HCT116 (cell line): ENCODE results near the gene CERS6. TPM values are rescaled to one million over a fixed set of nuclear protein-coding genes. Genes with fewer than 3 reads are reported as not detected.

Experiments
- ATAC-seq: fragments of 200-7000 bp; cut with Tn5 transposase; 2 replicates; pipeline ENCODE4 v1.9.1; 2020; ENCODE audit warnings: mild to moderate bottlenecking, moderate library complexity
- BruUV-seq: library from RNA; stranded (reverse); fragments of 400-500 nt; replicated peaks from 2 replicates; lab custom pipeline; 2021; lab: Mats Ljungman, UMichigan
- CTCF ChIA-PET: fragments of 300-600 bp; sonication (Branson Sonifier 250); formaldehyde crosslinking; loops from one replicate; lab custom pipeline; 2021; ENCODE audit warnings: antibody characterized with exemption; lab: Charles Lee
- POLR2A ChIA-PET: fragments of 300-600, 350-600 bp; sonication (Branson Sonifier 250); formaldehyde crosslinking; loops from one replicate; lab custom pipeline; 2021; ENCODE audit warnings: antibody characterized with exemption; lab: Charles Lee
- RAD21 ChIA-PET, 2 experiments: fragments of 300-600 bp; sonication (Branson Sonifier 250); formaldehyde crosslinking; loops; one replicate each; lab custom pipeline; 2023; ENCODE audit warnings: low total read pairs in 2 of 2; ENCODE audit not compliant: uncharacterized antibody in 2 of 2, unreplicated experiment in 2 of 2, low non-redundant PET in 1 of 2; lab: Charles Lee
- DNase-seq: peaks from one replicate; pipeline ENCODE4 v3.0.0-alpha.2; 2010; ENCODE audit warnings: low read depth, low spot score
- H2AFZ ChIP-seq: fragments of 200-600 bp; shearing (Covaris generic), sonication (generic); 2 replicates; pipeline ENCODE4 v1.6.1; 2017; ENCODE audit warnings: low read depth, mixed run types, mixed read lengths, antibody characterized with exemption, low read length; ENCODE audit not compliant: poor library complexity, severe bottlenecking
- H3K27ac ChIP-seq: 2 replicates; pipeline ENCODE4 v1.5.1; 2012; ENCODE audit warnings: low read depth, low read length
- H3K27me3 ChIP-seq: fragments of 200-600 bp; sonication (generic); 2 replicates; pipeline ENCODE4 v1.6.1; 2016; ENCODE audit warnings: mixed run types, low read length, mixed read lengths; ENCODE audit not compliant: insufficient read depth
- H3K36me3 ChIP-seq, 2 experiments: fragments of 200-500 bp in 1 of 2; fragments of 200-600 bp in 1 of 2; sonication (Bioruptor generic) in 1 of 2; sonication (generic) in 1 of 2; 2 replicates each; pipeline versions ENCODE4 v1.5.1 to v1.6.1; 2014 to 2016; ENCODE audit warnings: low read length in 2 of 2, inconsistent platforms in 1 of 2, mixed read lengths in 1 of 2, mixed run types in 1 of 2; ENCODE audit not compliant: insufficient read depth in 2 of 2, control insufficient read depth in 1 of 2
- H3K4me1 ChIP-seq, 2 experiments: fragments of 200-600 bp in 1 of 2; sonication (generic) in 1 of 2; 2 replicates each; pipeline versions ENCODE4 v1.5.1 to v1.6.1; 2012 to 2017; ENCODE audit warnings: low read length in 2 of 2, inconsistent platforms in 1 of 2, mild to moderate bottlenecking in 1 of 2, mixed read lengths in 1 of 2, mixed run types in 1 of 2, moderate library complexity in 1 of 2; ENCODE audit not compliant: insufficient read depth in 2 of 2, control insufficient read depth in 1 of 2
- H3K4me2 ChIP-seq: fragments of 200-600 bp; sonication (generic); 2 replicates; pipeline ENCODE4 v1.6.1; 2017; ENCODE audit warnings: mixed run types, low read length, mixed read lengths
- H3K4me3 ChIP-seq, 2 experiments: fragments of 200-600 bp in 1 of 2; sonication (generic) in 1 of 2; replicated peaks in 1 of 2; 2 replicates each; pipeline ENCODE4 v1.5.1; 2011 to 2016; ENCODE audit warnings: low read length in 2 of 2, control low read depth in 1 of 2, low read depth in 1 of 2, mild to moderate bottlenecking in 1 of 2, mixed read lengths in 1 of 2, mixed run types in 1 of 2
- H3K79me2 ChIP-seq: fragments of 200-600 bp; sonication (generic); 2 replicates; pipeline ENCODE4 v1.6.1; 2017; ENCODE audit warnings: mild to moderate bottlenecking, mixed run types, low read length, moderate library complexity, mixed read lengths; ENCODE audit not compliant: insufficient read depth
- H3K9ac ChIP-seq: fragments of 200-600 bp; sonication (generic); 2 replicates; pipeline ENCODE4 v1.6.1; 2016; ENCODE audit warnings: low read length, mixed read lengths
- H3K9me2 ChIP-seq: fragments of 200-600 bp; sonication (generic), shearing (Covaris generic); 2 replicates; pipeline ENCODE4 v1.6.1; 2017; ENCODE audit warnings: mixed run types, mild to moderate bottlenecking, moderate library complexity; ENCODE audit not compliant: insufficient read depth
- H3K9me3 ChIP-seq, 2 experiments: fragments of 200-500 bp in 1 of 2; fragments of 200-600 bp in 1 of 2; sonication (Bioruptor generic) in 1 of 2; sonication (generic) in 1 of 2; 2 replicates each; pipeline ENCODE4 v1.6.1; 2014 to 2017; ENCODE audit warnings: low read length in 2 of 2, mixed read lengths in 2 of 2, inconsistent platforms in 1 of 2, low read depth in 1 of 2, mild to moderate bottlenecking in 1 of 2, mixed run types in 1 of 2, moderate library complexity in 1 of 2; ENCODE audit not compliant: control insufficient read depth in 1 of 2, insufficient read depth in 1 of 2
- H4K20me1 ChIP-seq: fragments of 200-600 bp; sonication (generic), shearing (Covaris generic); 2 replicates; pipeline ENCODE4 v1.6.1; 2017; ENCODE audit warnings: mixed run types, mild to moderate bottlenecking, moderate library complexity; ENCODE audit not compliant: insufficient read depth
- CBX3 ChIP-seq: IDR thresholded peaks from 2 replicates; pipeline ENCODE4 v1.6.1; 2012; ENCODE audit warnings: low read depth
- EGR1 ChIP-seq: IDR thresholded peaks from 2 replicates; pipeline ENCODE4 v1.6.1; 2012; ENCODE audit warnings: low read depth
- JUND ChIP-seq: IDR thresholded peaks from 2 replicates; pipeline ENCODE4 v1.6.1; 2012
- RAD21 ChIP-seq: IDR thresholded peaks from 2 replicates; pipeline ENCODE4 v1.6.1; 2012; ENCODE audit warnings: low read depth, mild to moderate bottlenecking
- SIN3A ChIP-seq: IDR thresholded peaks from 2 replicates; pipeline ENCODE4 v1.6.1; 2012; ENCODE audit warnings: low read depth
- SP1 ChIP-seq: IDR thresholded peaks from 2 replicates; pipeline ENCODE4 v1.6.1; 2012; ENCODE audit warnings: low read depth
- SRF ChIP-seq: IDR thresholded peaks from 2 replicates; pipeline ENCODE4 v1.6.1; 2012; ENCODE audit warnings: low read depth
- ZFX ChIP-seq: fragments of 450-650 bp; IDR thresholded peaks from 2 replicates; pipeline ENCODE4 v1.6.1; 2017
- ZNF274 ChIP-seq: fragments of 200-500 bp; sonication (Bioruptor generic); IDR thresholded peaks from 2 replicates; pipeline ENCODE4 v1.6.1; 2014; ENCODE audit warnings: mild to moderate bottlenecking, low read depth, low read length, inconsistent platforms
- intact Hi-C: fragments of 100-400 bp; cut with micrococcal nuclease; formaldehyde crosslinking; loops from 2 replicates; pipeline ENCODE4 v1.10.0; 2022
- total RNA-seq: library from RNA; stranded (reverse); gene quantifications from one replicate; pipeline ENCODE4 v1.2.1, GENCODE V29; 2021; ENCODE audit not compliant: unreplicated experiment
- TF ChIP-seq, protein P1 (sequence below): IDR thresholded peaks from 2 replicates; pipeline ENCODE4 v1.6.1; 2012; ENCODE audit warnings: low read depth

The CERS6 gene
- total RNA-seq, 1 experiment from 2014 or later, result 37.0 TPM

DNA sequence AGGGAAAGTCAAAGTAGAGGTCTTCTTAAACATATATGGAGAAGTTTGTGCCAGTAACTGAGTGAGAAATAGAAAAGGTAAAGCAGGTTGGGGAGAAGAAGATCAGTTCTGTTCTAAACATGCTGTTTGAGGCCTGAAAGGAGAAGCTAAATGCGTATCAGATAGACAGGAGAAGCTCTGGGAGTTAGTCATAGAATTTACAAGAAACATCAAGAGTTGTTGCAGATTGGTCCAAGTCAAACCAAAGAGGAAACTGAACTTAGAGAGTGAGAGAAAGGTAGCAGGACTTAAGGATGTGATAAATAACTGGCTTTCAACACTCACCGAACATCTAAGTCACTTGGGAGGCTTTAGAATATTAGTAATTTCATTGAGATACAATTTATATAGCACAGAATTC, 29.2 kb upstream of the CERS6 start:
- H3K27ac ChIP-seq, result no peak overlapping the region
- H3K36me3 ChIP-seq, result no peaks in the 10 kb centered on the region
- no peaks in the 10 kb centered on the region for H3K9me3 ChIP-seq
- DNase-seq (no peak), ATAC-seq (no peak)
- H3K27me3 ChIP-seq, result no peaks in the 10 kb centered on the region
- no peak overlapping the region for H3K4me2 ChIP-seq
- no peak overlapping the region for H3K4me3 ChIP-seq
- H3K9ac ChIP-seq, result no peak overlapping the region
- H4K20me1 ChIP-seq, result no peaks in the 10 kb centered on the region
- ChIA-PET POLR2A (no interaction called here), CTCF (no interaction called here), RAD21 (no interaction called here)
- no peaks in the 10 kb centered on the region for H3K4me1 ChIP-seq
- H2AFZ ChIP-seq, result no peak overlapping the region
- no peaks in the 10 kb centered on the region for H3K79me2 ChIP-seq
- TF ChIP-seq CBX3 (no peak), ZFX (no peak), SRF (no peak), SIN3A (no peak), JUND (no peak)
- TF ChIP-seq, protein P1, sequence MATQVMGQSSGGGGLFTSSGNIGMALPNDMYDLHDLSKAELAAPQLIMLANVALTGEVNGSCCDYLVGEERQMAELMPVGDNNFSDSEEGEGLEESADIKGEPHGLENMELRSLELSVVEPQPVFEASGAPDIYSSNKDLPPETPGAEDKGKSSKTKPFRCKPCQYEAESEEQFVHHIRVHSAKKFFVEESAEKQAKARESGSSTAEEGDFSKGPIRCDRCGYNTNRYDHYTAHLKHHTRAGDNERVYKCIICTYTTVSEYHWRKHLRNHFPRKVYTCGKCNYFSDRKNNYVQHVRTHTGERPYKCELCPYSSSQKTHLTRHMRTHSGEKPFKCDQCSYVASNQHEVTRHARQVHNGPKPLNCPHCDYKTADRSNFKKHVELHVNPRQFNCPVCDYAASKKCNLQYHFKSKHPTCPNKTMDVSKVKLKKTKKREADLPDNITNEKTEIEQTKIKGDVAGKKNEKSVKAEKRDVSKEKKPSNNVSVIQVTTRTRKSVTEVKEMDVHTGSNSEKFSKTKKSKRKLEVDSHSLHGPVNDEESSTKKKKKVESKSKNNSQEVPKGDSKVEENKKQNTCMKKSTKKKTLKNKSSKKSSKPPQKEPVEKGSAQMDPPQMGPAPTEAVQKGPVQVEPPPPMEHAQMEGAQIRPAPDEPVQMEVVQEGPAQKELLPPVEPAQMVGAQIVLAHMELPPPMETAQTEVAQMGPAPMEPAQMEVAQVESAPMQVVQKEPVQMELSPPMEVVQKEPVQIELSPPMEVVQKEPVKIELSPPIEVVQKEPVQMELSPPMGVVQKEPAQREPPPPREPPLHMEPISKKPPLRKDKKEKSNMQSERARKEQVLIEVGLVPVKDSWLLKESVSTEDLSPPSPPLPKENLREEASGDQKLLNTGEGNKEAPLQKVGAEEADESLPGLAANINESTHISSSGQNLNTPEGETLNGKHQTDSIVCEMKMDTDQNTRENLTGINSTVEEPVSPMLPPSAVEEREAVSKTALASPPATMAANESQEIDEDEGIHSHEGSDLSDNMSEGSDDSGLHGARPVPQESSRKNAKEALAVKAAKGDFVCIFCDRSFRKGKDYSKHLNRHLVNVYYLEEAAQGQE, result no peak
- H3K9me2 ChIP-seq, result no peaks in the 10 kb centered on the region
- no TSS peak for BruUV-seq
- intact Hi-C loops, result no loop called here

DNA sequence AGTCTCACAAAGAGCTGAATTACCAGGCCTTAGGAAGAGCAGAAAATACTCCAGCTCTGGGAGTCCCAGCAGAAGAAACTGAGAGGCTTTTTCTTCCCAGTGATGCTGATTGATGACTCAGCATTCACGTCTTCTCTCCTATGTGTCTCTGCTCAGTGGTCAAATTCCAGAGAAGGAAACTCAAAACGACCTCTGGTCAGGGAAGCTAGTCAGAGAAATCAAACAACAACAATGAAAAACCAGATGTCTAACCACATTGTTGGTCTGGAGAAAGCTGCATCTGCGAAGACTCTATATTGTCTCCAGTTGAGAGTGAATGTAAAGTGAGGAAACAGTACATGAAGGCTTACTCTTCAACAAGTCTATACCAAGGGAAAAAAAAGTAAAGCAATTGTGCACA, 28.6 kb upstream of the CERS6 start:
- Histone ChIP-seq H3K79me2 (no peaks in the 10 kb centered on the region), H3K9ac (no peak overlapping the region), H3K4me3 (no peak overlapping the region), H3K9me2 (no peaks in the 10 kb centered on the region), H3K4me2 (no peak overlapping the region), H3K4me1 (no peaks in the 10 kb centered on the region), H3K27ac (no peak overlapping the region), H2AFZ (no peak overlapping the region), H3K9me3 (no peaks in the 10 kb centered on the region), H4K20me1 (no peaks in the 10 kb centered on the region), H3K27me3 (no peaks in the 10 kb centered on the region), H3K36me3 (no peaks in the 10 kb centered on the region)
- DNase-seq (no peak), ATAC-seq (no peak)
- BruUV-seq, result no TSS peak
- TF ChIP-seq SP1 (no peak), CBX3 (no peak), EGR1 (no peak), ZNF274 (no peak), SRF (no peak), RAD21 (no peak)
- ChIA-PET POLR2A (no interaction called here), CTCF (no interaction called here), RAD21 (no interaction called here)
- intact Hi-C loops, result no loop called here
